ENCODE results near the gene NACA.
"Not testable (repeated sequence)": the region's sequence is repeated elsewhere in the genome, so short reads cannot be mapped to it uniquely, and the experiment has no call there.

NACA gene

DNA sequence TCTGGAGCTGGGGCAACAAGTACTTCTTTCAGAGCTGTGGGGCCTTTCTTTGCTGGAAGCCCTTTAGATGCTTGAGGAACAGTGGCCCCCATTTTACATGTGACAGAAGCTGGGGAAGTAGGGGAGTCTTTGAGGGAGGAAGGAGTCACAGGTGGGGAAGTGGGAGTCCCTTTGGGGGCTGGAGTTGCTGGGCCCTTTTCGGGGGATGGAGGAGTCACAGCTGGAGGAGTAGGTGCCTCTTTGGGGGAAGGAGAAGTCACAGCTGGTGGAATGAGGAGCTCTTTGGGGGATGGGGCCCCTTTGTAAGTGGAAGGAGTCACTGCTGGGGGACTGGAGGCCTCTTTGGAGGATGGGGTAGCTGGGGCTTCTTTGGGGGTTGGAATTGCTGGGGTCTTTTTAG lies 8.6 kb downstream of the NACA start:
- POLR2A ChIA-PET: interaction anchor here (0.7 to 5.1 kb wide), 4 partner anchors 9 to 555 kb away, joined by 4 to 29 read pairs (median 7); partner anchors contain the start of gene PTGES3
- TF ChIP-seq, protein P1, sequence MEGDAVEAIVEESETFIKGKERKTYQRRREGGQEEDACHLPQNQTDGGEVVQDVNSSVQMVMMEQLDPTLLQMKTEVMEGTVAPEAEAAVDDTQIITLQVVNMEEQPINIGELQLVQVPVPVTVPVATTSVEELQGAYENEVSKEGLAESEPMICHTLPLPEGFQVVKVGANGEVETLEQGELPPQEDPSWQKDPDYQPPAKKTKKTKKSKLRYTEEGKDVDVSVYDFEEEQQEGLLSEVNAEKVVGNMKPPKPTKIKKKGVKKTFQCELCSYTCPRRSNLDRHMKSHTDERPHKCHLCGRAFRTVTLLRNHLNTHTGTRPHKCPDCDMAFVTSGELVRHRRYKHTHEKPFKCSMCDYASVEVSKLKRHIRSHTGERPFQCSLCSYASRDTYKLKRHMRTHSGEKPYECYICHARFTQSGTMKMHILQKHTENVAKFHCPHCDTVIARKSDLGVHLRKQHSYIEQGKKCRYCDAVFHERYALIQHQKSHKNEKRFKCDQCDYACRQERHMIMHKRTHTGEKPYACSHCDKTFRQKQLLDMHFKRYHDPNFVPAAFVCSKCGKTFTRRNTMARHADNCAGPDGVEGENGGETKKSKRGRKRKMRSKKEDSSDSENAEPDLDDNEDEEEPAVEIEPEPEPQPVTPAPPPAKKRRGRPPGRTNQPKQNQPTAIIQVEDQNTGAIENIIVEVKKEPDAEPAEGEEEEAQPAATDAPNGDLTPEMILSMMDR (IDR thresholded peaks at IDR 0.05; ENCODE audit: control extremely low read depth, extremely low read depth, low read depth, missing control alignments): no peak
- DNase-seq (ENCODE audit: extremely low spot score): no peak
- CTCF ChIA-PET: interaction anchor here (0.8 to 2.0 kb wide), 7 partner anchors 9 to 272 kb away, joined by 3 to 4 read pairs (median 4); partner anchors contain the start of gene NACA

DNA sequence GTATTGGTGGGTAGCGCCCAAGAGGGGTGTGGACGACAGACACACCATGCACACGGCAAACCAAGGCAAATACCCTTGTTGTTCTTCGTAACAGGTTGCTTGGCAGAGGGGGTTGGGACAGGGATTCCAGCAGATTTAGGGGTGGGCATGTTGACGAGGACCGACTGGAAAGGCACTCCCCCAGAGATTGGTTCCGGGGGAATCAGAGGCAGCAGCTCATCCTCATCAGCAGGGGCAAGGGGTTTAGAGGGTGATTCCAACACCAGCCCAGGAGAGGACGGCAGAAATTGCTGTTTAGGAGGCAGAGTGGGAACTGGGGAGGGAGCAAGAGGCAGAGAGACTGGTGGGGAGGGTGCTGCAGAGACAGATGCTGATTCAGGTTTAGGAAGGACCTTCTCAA lies 9.3 kb downstream of the NACA start:
- DNase-seq (ENCODE audit: extremely low spot score): no peak
- TF ChIP-seq, protein P1 (IDR thresholded peaks at IDR 0.05; ENCODE audit: control extremely low read depth, extremely low read depth, low read depth, missing control alignments): no peak
- CTCF ChIA-PET: interaction anchor here (1.5 to 2.0 kb wide), 2 partner anchors 12 to 22 kb away, joined by 3 to 4 read pairs; no protein-coding TSS in a partner anchor
- POLR2A ChIA-PET: no interaction called here

GRCh38 chr12:56714431-56714929 lies 10.6 kb downstream of the NACA start:
- ChIA-PET POLR2A (no interaction called here), CTCF (interaction anchor here (0.8 to 1.0 kb wide), 2 partner anchors 9 kb away, joined by 3 read pairs; no protein-coding TSS in a partner anchor)
- no peak for DNase-seq (ENCODE audit: extremely low spot score)
- TF ChIP-seq, protein P1 (IDR thresholded peaks at IDR 0.05; ENCODE audit: control extremely low read depth, extremely low read depth, low read depth, missing control alignments): no peak

DNA sequence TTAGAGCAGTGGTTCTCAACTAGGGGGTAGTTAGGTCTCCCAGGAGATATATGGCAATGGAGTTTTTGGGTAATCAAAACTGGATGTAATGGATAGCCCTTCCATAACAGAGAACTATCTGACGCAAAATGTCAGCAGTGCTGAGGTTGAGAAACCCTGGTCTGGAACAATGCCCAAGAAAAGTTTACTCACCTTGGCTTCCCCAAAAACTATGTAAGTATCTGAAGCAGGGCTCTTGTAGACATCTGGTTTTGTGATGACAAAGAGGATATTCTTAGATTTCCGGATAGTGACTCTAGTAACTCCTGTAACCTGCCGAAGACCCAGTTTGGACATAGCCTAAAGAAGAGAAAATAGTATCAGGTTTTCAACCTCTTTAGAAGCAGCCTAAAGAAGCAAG lies 11.8 kb downstream of the NACA start:
- DNase-seq (ENCODE audit: extremely low spot score): no peak
- TF ChIP-seq, protein P1 (IDR thresholded peaks at IDR 0.05; ENCODE audit: control extremely low read depth, extremely low read depth, low read depth, missing control alignments): no peak
- ChIA-PET CTCF (interaction anchor here (0.8 kb wide), 1 partner anchor 10 kb away, joined by 3 read pairs; no protein-coding TSS in a partner anchor), POLR2A (no interaction called here)

DNA sequence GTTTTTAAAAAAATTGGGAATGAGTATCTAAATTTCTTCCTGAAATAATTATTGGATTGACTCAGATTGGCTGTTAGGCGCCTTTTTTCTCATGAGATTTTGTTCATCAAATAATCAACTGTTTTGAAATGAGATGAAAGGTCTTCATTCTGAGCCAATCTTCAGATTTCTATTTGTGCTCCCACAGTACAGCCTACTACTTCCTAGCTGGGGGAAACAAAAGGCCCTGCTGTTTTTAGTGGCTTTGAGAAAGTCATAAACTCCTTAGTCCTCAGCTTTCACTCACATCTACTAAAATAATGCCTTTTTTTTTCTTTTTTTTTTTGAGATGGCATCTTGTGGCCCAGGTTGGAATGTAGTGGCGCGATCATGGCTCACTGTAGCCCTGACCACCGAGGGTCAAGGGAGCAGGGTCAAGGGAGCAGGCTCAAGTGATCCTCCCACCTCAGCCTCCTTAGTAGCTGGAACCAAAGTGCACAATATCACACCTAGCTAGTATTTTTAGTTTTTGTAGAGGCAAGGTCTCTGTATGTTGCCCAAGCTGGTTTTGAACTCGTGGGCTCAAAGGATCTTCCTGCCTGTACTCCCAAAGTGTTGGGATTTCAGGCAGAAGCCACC lies 15.2 kb downstream of the NACA start:
- no peak for DNase-seq (ENCODE audit: extremely low spot score)
- TF ChIP-seq, protein P1 (IDR thresholded peaks at IDR 0.05; ENCODE audit: control extremely low read depth, extremely low read depth, low read depth, missing control alignments): no peak
- ChIA-PET POLR2A (interaction anchor here (0.7 to 1.9 kb wide), 5 partner anchors 8 to 968 kb away, joined by 4 to 13 read pairs (median 4); partner anchors contain the start of gene NACA), CTCF (interaction anchor here (0.8 to 1.3 kb wide), 2 partner anchors 12 to 15 kb away, joined by 3 to 4 read pairs; no protein-coding TSS in a partner anchor)

GRCh38 chr12:56704522-56704921 lies 20.6 kb downstream of the NACA start:
- ChIA-PET CTCF (interaction anchor here (1.0 to 1.7 kb wide), 2 partner anchors 12 to 13 kb away, joined by 4 read pairs; no protein-coding TSS in a partner anchor), POLR2A (interaction anchor here (0.6 kb wide), 1 partner anchor 14 kb away, joined by 6 read pairs; no protein-coding TSS in a partner anchor)
- DNase-seq (ENCODE audit: extremely low spot score): not testable (repeated sequence)
